HepG2 (cell line): Measurements from ENCODE around the gene MAP3K14.

Source experiments
- LCORL ChIP-seq, 2 experiments: fragments of 450-650 bp in 1 of 2; sonication (generic) in 1 of 2; formaldehyde crosslinking in 1 of 2; IDR thresholded peaks; 2 replicates each; pipeline versions ENCODE4 v1.5.0 to v1.6.1; 2017 to 2020; ENCODE audit warnings: antibody characterized with exemption in 1 of 2, missing genetic modification reagents in 1 of 2
- NBN ChIP-seq: fragments of 450-650 bp; conservative IDR thresholded peaks from 2 replicates; pipeline ENCODE4 v1.6.1; 2017
- NFATC3 ChIP-seq: sonication (generic); formaldehyde crosslinking; IDR thresholded peaks from 2 replicates; pipeline ENCODE4 v1.5.1; 2020; ENCODE audit warnings: mild to moderate bottlenecking, missing genetic modification reagents
- PBX2 ChIP-seq: IDR thresholded peaks from 2 replicates; pipeline ENCODE4 v1.6.1; 2016; ENCODE audit warnings: control low read depth
- SRF ChIP-seq: IDR thresholded peaks from 2 replicates; pipeline ENCODE4 v1.6.1; 2011; ENCODE audit warnings: mild to moderate bottlenecking, low read depth, low read length, moderate library complexity
- ZFP41 ChIP-seq: sonication (generic); formaldehyde crosslinking; IDR thresholded peaks from 2 replicates; pipeline ENCODE4 v1.4.0; 2020; ENCODE audit warnings: mild to moderate bottlenecking, missing genetic modification reagents, borderline replicate concordance
- ZKSCAN1 ChIP-seq: fragments of 150-350 bp; IDR thresholded peaks from 2 replicates; pipeline ENCODE4 v1.6.1; 2014; ENCODE audit warnings: low read length
- ZNF713 ChIP-seq: sonication (generic); formaldehyde crosslinking; IDR thresholded peaks from 2 replicates; pipeline ENCODE4 v1.4.0; 2020; ENCODE audit warnings: mild to moderate bottlenecking, missing genetic modification reagents

GRCh38 chr17:45261577-45262515 lies 55.0 kb downstream of the MAP3K14 start, which contains the start of gene SPATA32:
- TF ChIP-seq ZNF713 (CRISPR knock-in tag) (no peak), ZKSCAN1 (no peak), NBN (no peak), ZFP41 (CRISPR knock-in tag) (no peak), PBX2 (CRISPR knock-in tag) (no peak), SRF (no peak), NFATC3 (CRISPR knock-in tag) (no peak), LCORL (IDR thresholded peaks at IDR 0.05) (no peak), LCORL (CRISPR knock-in tag; IDR thresholded peaks at IDR 0.05) (no peak)
